ENCODE measurements around the gene ZNF700. TPM values are rescaled to one million over a fixed set of nuclear protein-coding genes. Genes with fewer than 3 reads are reported as not detected.
"Not testable (repeated sequence)": the region's sequence is repeated elsewhere in the genome, so short reads cannot be mapped to it uniquely, and the experiment has no call there.

Gene ZNF700
- total RNA-seq, 2 donors from 2014 or later, result 12.0 to 12.2 TPM

DNA sequence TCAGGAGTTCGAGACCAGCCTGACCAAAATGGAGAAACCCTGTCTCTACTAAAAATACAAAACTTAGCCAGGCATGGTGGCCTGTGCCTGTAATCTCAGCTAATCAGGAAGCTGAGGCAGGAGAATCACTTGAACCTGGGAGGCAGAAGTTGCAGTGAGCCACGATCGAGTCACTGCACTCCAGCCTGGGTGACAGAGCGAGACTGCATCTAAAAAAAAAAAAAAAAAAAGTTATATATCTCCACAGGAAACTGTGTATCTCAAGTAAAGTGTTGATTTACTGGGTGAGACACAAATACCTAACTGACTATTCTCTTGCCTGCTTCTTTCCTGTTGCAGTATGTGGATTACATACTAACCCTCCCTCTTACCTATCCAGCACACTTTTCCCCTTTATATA, 67.0 kb downstream of the ZNF700 start:
- not testable (repeated sequence) for H3K27ac Mint-ChIP-seq; H3K36me3 Mint-ChIP-seq (ENCODE audit: low read depth); H3K4me3 Mint-ChIP-seq; ATAC-seq (replicated peaks); H3K27me3 Mint-ChIP-seq; H3K4me1 Mint-ChIP-seq; H3K9me3 Mint-ChIP-seq

GRCh38 chr19:11995174-11995573, 70.3 kb downstream of the ZNF700 start:
- H3K27ac Mint-ChIP-seq, result no peak overlapping the region
- peaks cover 13% of the 10 kb centered on the region for H3K4me1 Mint-ChIP-seq
- no peaks in the 10 kb centered on the region for H3K27me3 Mint-ChIP-seq
- ATAC-seq (replicated peaks), result no peak
- H3K36me3 Mint-ChIP-seq (ENCODE audit: low read depth), result peaks cover 17% of the 10 kb centered on the region
- H3K4me3 Mint-ChIP-seq, result no peak overlapping the region
- H3K9me3 Mint-ChIP-seq, result no peaks in the 10 kb centered on the region

Other genes with a start within 250 kb of the ZNF700 start
- 1 to 10 TPM; 1.9 to 2.8 TPM for gene ZNF823, start 186.2 kb upstream of the ZNF700 start, total RNA-seq
- 1 to 10 TPM; 4.5 to 5.1 TPM for gene ZNF441, start 158.1 kb upstream of the ZNF700 start, total RNA-seq
- gene ZNF491, start 126.6 kb upstream of the ZNF700 start, total RNA-seq, result under 1 TPM; 0.50 to 0.52 TPM
- gene ZNF440, start 110.8 kb upstream of the ZNF700 start, total RNA-seq, result 1 to 10 TPM; 8.7 to 9.0 TPM
- 10 to 100 TPM in 1 of 2 donors, 1 to 10 TPM in 1; 4.3 to 16.5 TPM for gene ZNF439, start 76.4 kb upstream of the ZNF700 start, total RNA-seq
- 1 to 10 TPM; 1.5 to 1.9 TPM for gene ZNF69, start 37.3 kb upstream of the ZNF700 start, total RNA-seq
- gene ZNF763, start 39.9 kb downstream of the ZNF700 start, total RNA-seq, result 1 to 10 TPM in 1 of 2 donors, under 1 TPM in 1; 0.64 to 1.3 TPM
- gene ZNF433, start 110.6 kb downstream of the ZNF700 start, total RNA-seq, result under 1 TPM in 1 of 2 donors, not detected in 1; 0.85 TPM
- under 1 TPM in 1 of 2 donors, not detected in 1; 0.74 TPM for gene ZNF878, start 127.9 kb downstream of the ZNF700 start, total RNA-seq
- gene ZNF844, start 139.6 kb downstream of the ZNF700 start, total RNA-seq, result 1 to 10 TPM; 1.8 to 3.1 TPM
- 1 to 10 TPM; 1.7 to 3.5 TPM for gene ZNF20, start 215.2 kb downstream of the ZNF700 start, total RNA-seq
- 1 to 10 TPM; 2.0 to 2.2 TPM for gene ZNF625, start 231.6 kb downstream of the ZNF700 start, total RNA-seq
- 10 to 100 TPM; 11.0 to 23.1 TPM for gene ZNF136, start 238.0 kb downstream of the ZNF700 start, total RNA-seq

All from activated T-helper 17 cell treated with anti-CD3 and anti-CD28 coated beads, Interleukin-2, amount 50 U/mL, for 72 hours (primary cell).